Effector memory CD4-positive, alpha-beta T cell (primary cell): ENCODE results near the gene GPD1.

ENCODE experiments used
- DNase-seq, 3 donors: peaks; one replicate each; pipeline ENCODE4 v3.0.0-alpha.2; 2020
- H3K27ac ChIP-seq: 2 replicates; pipeline ENCODE4 v1.7.0; 2013; ENCODE audit warnings: mild to moderate bottlenecking, low read length, moderate library complexity; ENCODE audit not compliant: insufficient read depth, poor library complexity, severe bottlenecking
- H3K27me3 ChIP-seq: replicated peaks from 2 replicates; pipeline ENCODE4 v1.7.0; 2013; ENCODE audit warnings: mild to moderate bottlenecking, low read length; ENCODE audit not compliant: insufficient read depth, control insufficient read depth, poor library complexity, severe bottlenecking
- H3K36me3 ChIP-seq: 2 replicates; pipeline ENCODE4 v1.7.0; 2013; ENCODE audit warnings: mild to moderate bottlenecking, low read length, moderate library complexity; ENCODE audit not compliant: control insufficient read depth, insufficient read depth
- H3K4me1 ChIP-seq: 2 replicates; pipeline ENCODE4 v1.7.0; 2013; ENCODE audit warnings: low read length, mild to moderate bottlenecking; ENCODE audit not compliant: control insufficient read depth, insufficient read depth, poor library complexity, severe bottlenecking
- H3K4me3 ChIP-seq: 2 replicates; pipeline ENCODE4 v1.7.0; 2013; ENCODE audit warnings: low read length, low read depth, mild to moderate bottlenecking; ENCODE audit not compliant: insufficient read depth, poor library complexity, severe bottlenecking
- H3K9me3 ChIP-seq: 2 replicates; pipeline ENCODE4 v1.7.0; 2013; ENCODE audit warnings: mild to moderate bottlenecking, low read length, moderate library complexity; ENCODE audit not compliant: control insufficient read depth
- total RNA-seq, 3 donors: gene quantifications; one replicate each; lab custom pipeline; 2026; lab: John Stamatoyannopoulos, UW

Gene GPD1
- total RNA-seq: 0.19 to 0.61 (median 0.35) reads per million in 3 donors

GRCh38 chr12:50103767-50104321 is at the start of gene GPD1:
TSS of gene GPD1 (plus strand) at chr12:50104008. CDS start at chr12:50104051, 43 bp downstream.
- no peak for DNase-seq
- no peak within 1 kb of the TSS for H3K27ac ChIP-seq
- H3K9me3 ChIP-seq: no peaks in the 10 kb centered on the region
- no peak within 1 kb of the TSS for H3K4me3 ChIP-seq
- no peaks in the 10 kb centered on the region for H3K27me3 ChIP-seq
- H3K4me1 ChIP-seq: no peaks in the 10 kb centered on the region
- peaks cover 13% of the 10 kb centered on the region for H3K36me3 ChIP-seq

- peaks cover 18% of the 10 kb centered on the region for H3K4me1 ChIP-seq
- peak in 2 of 3 donors; percentile 24 to 30 for DNase-seq
- H3K9me3 ChIP-seq: no peaks in the 10 kb centered on the region
- H3K27me3 ChIP-seq: peaks cover 37% of the 10 kb centered on the region
- no peaks in the 10 kb centered on the region for H3K36me3 ChIP-seq
- no peak overlapping the region for H3K4me3 ChIP-seq
- H3K27ac ChIP-seq: no peak overlapping the region
Measured at GRCh38 chr12:50055831-50056638, 47.8 kb upstream of the GPD1 start.

- peak overlapping the region; percentile 62 for H3K4me3 ChIP-seq
- DNase-seq: no peak
- H3K36me3 ChIP-seq: no peaks in the 10 kb centered on the region
Measured at GRCh38 chr12:50056639-50056976, 47.2 kb upstream of the GPD1 start.

GRCh38 chr12:50057000-50057841 is 46.6 kb upstream of the GPD1 start, which contains the start of gene ASIC1:
TSS of gene ASIC1 (plus strand) at chr12:50057596. CDS start at chr12:50058767, 1,171 bp downstream.
- DNase-seq: peak in 1 of 3 donors; percentile 12
- H3K4me1 ChIP-seq: peaks cover 18% of the 10 kb centered on the region
- H3K36me3 ChIP-seq: no peaks in the 10 kb centered on the region
- peaks cover 26% of the 10 kb centered on the region for H3K27me3 ChIP-seq
- no peaks in the 10 kb centered on the region for H3K9me3 ChIP-seq
- no peak within 1 kb of the TSS for H3K27ac ChIP-seq
- peak within 1 kb of the TSS; percentile 62 for H3K4me3 ChIP-seq

More at GRCh38 chr12:50056639-50056976, 47.2 kb upstream of the GPD1 start:
- Histone ChIP-seq H3K9me3 (no peaks in the 10 kb centered on the region), H3K4me1 (peaks cover 18% of the 10 kb centered on the region), H3K27ac (no peak overlapping the region), H3K27me3 (peaks cover 33% of the 10 kb centered on the region)

GRCh38 chr12:50057896-50058670 is 45.7 kb upstream of the GPD1 start:
- H3K4me3 ChIP-seq: peak overlapping the region; percentile 48
- DNase-seq: no peak
- no peak overlapping the region for H3K27ac ChIP-seq
- H3K4me1 ChIP-seq: peaks cover 18% of the 10 kb centered on the region
- H3K27me3 ChIP-seq: peaks cover 22% of the 10 kb centered on the region
- H3K9me3 ChIP-seq: no peaks in the 10 kb centered on the region
- no peaks in the 10 kb centered on the region for H3K36me3 ChIP-seq

- H3K4me3 ChIP-seq: no peak overlapping the region
- no peaks in the 10 kb centered on the region for H3K9me3 ChIP-seq
- peaks cover 18% of the 10 kb centered on the region for H3K4me1 ChIP-seq
- DNase-seq: no peak
- no peak overlapping the region for H3K27ac ChIP-seq
- H3K36me3 ChIP-seq: no peaks in the 10 kb centered on the region
- peaks cover 22% of the 10 kb centered on the region for H3K27me3 ChIP-seq
Measured at GRCh38 chr12:50058743-50059312, 45.0 kb upstream of the GPD1 start.

- Histone ChIP-seq H3K9me3 (no peaks in the 10 kb centered on the region), H3K36me3 (no peaks in the 10 kb centered on the region), H3K27me3 (peaks cover 22% of the 10 kb centered on the region), H3K4me1 (peaks cover 18% of the 10 kb centered on the region), H3K27ac (no peak overlapping the region), H3K4me3 (no peak overlapping the region)
- no peak for DNase-seq
Measured at GRCh38 chr12:50059440-50060119, 44.2 kb upstream of the GPD1 start.

GRCh38 chr12:50060120-50060468 is 43.7 kb upstream of the GPD1 start:
- Histone ChIP-seq H3K4me3 (no peak overlapping the region), H3K27ac (no peak overlapping the region), H3K9me3 (no peaks in the 10 kb centered on the region), H3K4me1 (peaks cover 18% of the 10 kb centered on the region), H3K36me3 (no peaks in the 10 kb centered on the region), H3K27me3 (peaks cover 22% of the 10 kb centered on the region)
- DNase-seq: no peak

GRCh38 chr12:50061171-50061570 is 42.6 kb upstream of the GPD1 start:
- H3K36me3 ChIP-seq: no peaks in the 10 kb centered on the region
- no peak overlapping the region for H3K27ac ChIP-seq
- H3K27me3 ChIP-seq: peaks cover 21% of the 10 kb centered on the region
- peaks cover 11% of the 10 kb centered on the region for H3K4me1 ChIP-seq
- H3K4me3 ChIP-seq: no peak overlapping the region
- DNase-seq: no peak
- H3K9me3 ChIP-seq: no peaks in the 10 kb centered on the region
